H1 (cell line): Measurements from ENCODE around the gene GNAQ. TPM values are rescaled to one million over a fixed set of nuclear protein-coding genes. Genes with fewer than 3 reads are reported as not detected.

Source experiments
- CHD7 ChIP-seq: fragments of 300-600 bp; sonication (generic); IDR thresholded peaks from 2 replicates; pipeline ENCODE4 v1.7.1; 2012; ENCODE audit warnings: low read length, moderate library complexity, mild to moderate bottlenecking, inconsistent platforms; ENCODE audit not compliant: insufficient replicate concordance
- EZH2 ChIP-seq: fragments of 200-600 bp; sonication (generic); IDR thresholded peaks from 2 replicates; pipeline ENCODE4 v1.7.1; 2012; ENCODE audit warnings: low read depth, mild to moderate bottlenecking, moderate library complexity, low read length, inconsistent platforms; ENCODE audit not compliant: severe bottlenecking
- JUN ChIP-seq: IDR thresholded peaks from 2 replicates; pipeline ENCODE4 v1.6.1; 2011; ENCODE audit warnings: low read depth, mild to moderate bottlenecking, improper control_type of control experiment, low read length
- RAD21 ChIP-seq, 2 experiments: IDR thresholded peaks in 1 of 2; conservative IDR thresholded peaks in 1 of 2; 2 replicates each; pipeline ENCODE4 v1.6.1; 2011; ENCODE audit warnings: low read depth in 2 of 2, low read length in 2 of 2, improper control_type of control experiment in 1 of 2, inconsistent platforms in 1 of 2, mild to moderate bottlenecking in 1 of 2, moderate library complexity in 1 of 2
- RBBP5 ChIP-seq: IDR thresholded peaks from 2 replicates; pipeline ENCODE4 v1.7.1; 2012; ENCODE audit warnings: low read depth, mild to moderate bottlenecking, inconsistent platforms, low read length, moderate library complexity, borderline replicate concordance
- TAF1 ChIP-seq: IDR thresholded peaks from 2 replicates; pipeline ENCODE4 v1.6.1; 2011; ENCODE audit warnings: mild to moderate bottlenecking, low read depth, low read length
- TCF12 ChIP-seq: IDR thresholded peaks from 2 replicates; pipeline ENCODE4 v1.6.1; 2011; ENCODE audit warnings: low read depth, mild to moderate bottlenecking, low read length
- polyA plus RNA-seq, 7 experiments: library from polyadenylated mRNA; depleted of rRNA in 3 of 7; stranded (reverse) in 5 of 7; unstranded in 2 of 7; fragments of >200 nt in 5 of 7; fragments of 200-250 nt in 2 of 7; gene quantifications; 1 replicate in 5 of 7; 2 replicates in 1 of 7; 4 replicates in 1 of 7; pipeline versions ENCODE4 v1.2.1 to v1.2.3, GENCODE V29; 2011 to 2013; ENCODE audit warnings: missing spikeins in 2 of 7, mixed read lengths in 2 of 7
- total RNA-seq: library from RNA; stranded (reverse); fragmentation: NEBNext Ultra II Directional; extraction: Animal tissue kit (Norgen Biotek cat#: 25700); gene quantifications from 2 replicates; pipeline ENCODE4 v1.2.1, GENCODE V29; 2021
- TF ChIP-seq, protein P1 (sequence below): IDR thresholded peaks from 2 replicates; pipeline ENCODE4 v1.6.1; 2011; ENCODE audit warnings: low read length, improper control_type of control experiment

The GNAQ gene
- total and polyA plus RNA-seq, 2 of the 8 experiments (the other 6 are each of a cell fraction or from before 2014, with no cell fraction given) = 22.8 to 63.8 TPM

- no peak for TF ChIP-seq CHD7
- no peak for TF ChIP-seq TAF1
- no peak for TF ChIP-seq RAD21 (IDR thresholded peaks at IDR 0.05 in 1 of 2, conservative IDR thresholded peaks at IDR 0.05 in 1 of 2; ENCODE audit: low read depth in 2 of 2, low read length in 2 of 2)
- no peak for TF ChIP-seq JUN
- TF ChIP-seq RBBP5 = no peak
- TF ChIP-seq, protein P1, sequence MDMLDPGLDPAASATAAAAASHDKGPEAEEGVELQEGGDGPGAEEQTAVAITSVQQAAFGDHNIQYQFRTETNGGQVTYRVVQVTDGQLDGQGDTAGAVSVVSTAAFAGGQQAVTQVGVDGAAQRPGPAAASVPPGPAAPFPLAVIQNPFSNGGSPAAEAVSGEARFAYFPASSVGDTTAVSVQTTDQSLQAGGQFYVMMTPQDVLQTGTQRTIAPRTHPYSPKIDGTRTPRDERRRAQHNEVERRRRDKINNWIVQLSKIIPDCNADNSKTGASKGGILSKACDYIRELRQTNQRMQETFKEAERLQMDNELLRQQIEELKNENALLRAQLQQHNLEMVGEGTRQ = no peak
- no peak for TF ChIP-seq EZH2
- no peak for TF ChIP-seq TCF12
Observed at GRCh38 chr9:77707383-77708063, 324.1 kb downstream of the GNAQ start (continued).
